GM23338 (cell line): ENCODE data around the gene ZSWIM5. TPM values are rescaled to one million over a fixed set of nuclear protein-coding genes. Genes with fewer than 3 reads are reported as not detected.

Experiments used
- ATAC-seq: fragments of 200-7000 bp; cut with Tn5 transposase; 3 replicates; pipeline ENCODE4 v1.9.1; 2020
- DNase-seq: peaks from one replicate; pipeline ENCODE4 v3.0.0-alpha.2; 2015; ENCODE audit warnings: low spot score
- H2AFZ ChIP-seq: fragments of 200-600 bp; sonication (generic); 2 replicates; pipeline ENCODE4 v1.8.0; 2016; ENCODE audit warnings: antibody characterized with exemption, mild to moderate bottlenecking, moderate library complexity
- H3F3A ChIP-seq: fragments of 200-600 bp; sonication (generic); replicated peaks from 2 replicates; pipeline ENCODE4 v1.8.0; 2017; ENCODE audit warnings: antibody characterized with exemption, mixed run types, low read depth
- H3K27ac ChIP-seq: fragments of 200-600 bp; sonication (generic); 2 replicates; pipeline ENCODE4 v1.6.1; 2016; ENCODE audit warnings: low read depth
- H3K27me3 ChIP-seq: fragments of 200-600 bp; sonication (generic); 2 replicates; pipeline ENCODE4 v1.8.0; 2016; ENCODE audit warnings: mild to moderate bottlenecking, mixed run types, moderate library complexity; ENCODE audit not compliant: insufficient read depth
- H3K36me3 ChIP-seq: fragments of 200-600 bp; sonication (generic); 2 replicates; pipeline ENCODE4 v1.8.0; 2016; ENCODE audit warnings: mild to moderate bottlenecking; ENCODE audit not compliant: insufficient read depth
- H3K4me1 ChIP-seq: fragments of 200-600 bp; sonication (generic); 2 replicates; pipeline ENCODE4 v1.8.0; 2016; ENCODE audit warnings: mild to moderate bottlenecking, moderate library complexity; ENCODE audit not compliant: insufficient read depth
- H3K4me2 ChIP-seq: fragments of 200-600 bp; sonication (generic); 2 replicates; pipeline ENCODE4 v1.7.1; 2017; ENCODE audit warnings: mixed run types
- H3K4me3 ChIP-seq: fragments of 200-600 bp; sonication (generic); 2 replicates; pipeline ENCODE4 v1.6.1; 2016; ENCODE audit warnings: mixed run types
- H3K79me2 ChIP-seq: fragments of 200-600 bp; sonication (generic); replicated peaks from 2 replicates; pipeline ENCODE4 v1.8.0; 2017; ENCODE audit warnings: mild to moderate bottlenecking; ENCODE audit not compliant: insufficient read depth
- H3K9me2 ChIP-seq: fragments of 200-600 bp; sonication (generic); 2 replicates; pipeline ENCODE4 v1.8.0; 2017; ENCODE audit not compliant: insufficient read depth
- H4K20me1 ChIP-seq: fragments of 200-600 bp; sonication (generic); replicated peaks from 2 replicates; pipeline ENCODE4 v1.8.0; 2017; ENCODE audit warnings: mild to moderate bottlenecking; ENCODE audit not compliant: insufficient read depth
- H3K27ac Mint-ChIP-seq: 2 replicates; pipeline ENCODE4 v1.8.0; 2020; ENCODE audit warnings: inconsistent platforms, mild to moderate bottlenecking, moderate library complexity, mixed read lengths
- H3K27me3 Mint-ChIP-seq: 3 replicates; pipeline ENCODE4 v1.8.0; 2022; ENCODE audit warnings: low read depth, mild to moderate bottlenecking, moderate library complexity, mixed read lengths, inconsistent platforms; ENCODE audit not compliant: insufficient read depth, poor library complexity
- H3K36me3 Mint-ChIP-seq: 3 replicates; pipeline ENCODE4 v1.8.0; 2021; ENCODE audit warnings: low read depth, mild to moderate bottlenecking, inconsistent platforms, moderate library complexity, mixed read lengths
- H3K4me1 Mint-ChIP-seq: 3 replicates; pipeline ENCODE4 v1.8.0; 2020; ENCODE audit warnings: mild to moderate bottlenecking, inconsistent platforms, mixed read lengths
- H3K4me3 Mint-ChIP-seq: 3 replicates; pipeline ENCODE4 v1.8.0; 2021; ENCODE audit warnings: moderate library complexity, mild to moderate bottlenecking, inconsistent platforms, mixed read lengths
- H3K9me3 Mint-ChIP-seq: 3 replicates; pipeline ENCODE4 v1.8.0; 2020; ENCODE audit warnings: moderate library complexity, mild to moderate bottlenecking, inconsistent platforms, mixed read lengths
- CREB1 ChIP-seq: fragments of 250-450 bp; sonication (Bioruptor Pico); IDR thresholded peaks from 2 replicates; pipeline ENCODE4 v1.5.0; 2020; ENCODE audit warnings: low read depth, mild to moderate bottlenecking, moderate library complexity
- ETS1 ChIP-seq: IDR thresholded peaks from 2 replicates; pipeline ENCODE4 v1.6.1; 2016; ENCODE audit warnings: antibody characterized with exemption
- EZH2 ChIP-seq: fragments of 200-600 bp; sonication (generic); IDR thresholded peaks from one replicate; pipeline ENCODE4 v1.8.0; 2017; ENCODE audit warnings: antibody characterized with exemption, mild to moderate bottlenecking, low read depth; ENCODE audit not compliant: unreplicated experiment
- JUNB ChIP-seq: IDR thresholded peaks from one replicate; pipeline ENCODE4 v1.6.1; 2016; ENCODE audit warnings: antibody characterized with exemption; ENCODE audit not compliant: unreplicated experiment
- STAT1 ChIP-seq: IDR thresholded peaks from one replicate; pipeline ENCODE4 v1.6.1; 2016; ENCODE audit warnings: antibody characterized with exemption; ENCODE audit not compliant: unreplicated experiment
- ZNF114 ChIP-seq: fragments of 250-450 bp; sonication (Bioruptor Pico); IDR thresholded peaks from 2 replicates; pipeline ENCODE4 v1.5.0; 2020; ENCODE audit warnings: mild to moderate bottlenecking, moderate library complexity
- ZNF331 ChIP-seq: fragments of 250-450 bp; sonication (Bioruptor Pico); IDR thresholded peaks from 2 replicates; pipeline ENCODE4 v1.5.0; 2020; ENCODE audit warnings: low read depth, mild to moderate bottlenecking, moderate library complexity
- ZNF462 ChIP-seq: fragments of 250-450 bp; sonication (Bioruptor Pico); IDR thresholded peaks from 2 replicates; pipeline ENCODE4 v1.5.0; 2020; ENCODE audit warnings: mild to moderate bottlenecking, moderate library complexity
- polyA plus RNA-seq: library from polyadenylated mRNA; unstranded; fragments of >200 nt; fragmentation: Nextera tagmentation; extraction: Ambion mirVana; gene quantifications from 2 replicates; pipeline ENCODE4 v1.2.1, GENCODE V29; 2016
- total RNA-seq: library from RNA; depleted of rRNA; stranded (reverse); fragments of >200 nt; shearing (Covaris generic); gene quantifications from 2 replicates; pipeline ENCODE4 v1.2.3, GENCODE V29; 2014

Gene ZSWIM5
- total and polyA plus RNA-seq, 2 experiments from 2014 or later, result 0.65 to 3.6 TPM

GRCh38 chr1:45135316-45135715 lies 71.1 kb downstream of the ZSWIM5 start (continued):
- TF ChIP-seq ZNF462 (CRISPR knock-in tag), result no peak
- no peak for TF ChIP-seq CREB1
- no peak for TF ChIP-seq JUNB
- TF ChIP-seq EZH2, result no peak
- no peak for TF ChIP-seq ZNF114 (CRISPR knock-in tag)
- TF ChIP-seq ETS1, result no peak
- TF ChIP-seq ZNF331 (CRISPR knock-in tag), result no peak

GRCh38 chr1:45134461-45134873 lies 71.9 kb downstream of the ZSWIM5 start:
- Mint-ChIP-seq H3K27ac (no peak overlapping the region), H3K4me1 (no peaks in the 10 kb centered on the region), H3K4me3 (no peak overlapping the region), H3K9me3 (no peaks in the 10 kb centered on the region), H3K36me3 (no peaks in the 10 kb centered on the region), H3K27me3 (no peaks in the 10 kb centered on the region)
- Histone ChIP-seq H3K79me2 (no peaks in the 10 kb centered on the region), H3K4me2 (no peak overlapping the region), H3F3A (no peaks in the 10 kb centered on the region), H4K20me1 (no peaks in the 10 kb centered on the region), H3K4me1 (no peaks in the 10 kb centered on the region), H3K4me3 (no peak overlapping the region), H3K36me3 (no peaks in the 10 kb centered on the region), H3K9me2 (no peaks in the 10 kb centered on the region), H3K27ac (no peak overlapping the region), H3K27me3 (no peaks in the 10 kb centered on the region), H2AFZ (no peak overlapping the region)
- ATAC-seq, result no peak
- DNase-seq, result no peak
- TF ChIP-seq JUNB (no peak), STAT1 (no peak), ZNF331 (CRISPR knock-in tag) (no peak), EZH2 (no peak), ZNF462 (CRISPR knock-in tag) (no peak)
